Activated naive CD8-positive, alpha-beta T cell treated with anti-CD3 and anti-CD28 coated beads, Interleukin-2, amount 10 ng/mL, durations not matched to agents 7 days and 5 days (primary cell): ENCODE measurements around the gene NNAT. TPM values are rescaled to one million over a fixed set of nuclear protein-coding genes. Genes with fewer than 3 reads are reported as not detected.
A peak's percentile ranks its signal among the peaks of the same experiment; 100 is the strongest.

Experiments
- ATAC-seq: fragments of 150-1000 bp; cut with Tn5 transposase; one replicate; pipeline ENCODE4 v1.10.0; 2021; ENCODE audit warnings: low read depth, moderate library complexity
- POLR2A ChIA-PET: fragments of 350-600 bp; sonication (Branson Sonifier 250); formaldehyde crosslinking; loops from one replicate; lab custom pipeline; 2021; ENCODE audit warnings: antibody characterized with exemption; lab: Charles Lee
- DNase-seq: peaks from one replicate; pipeline ENCODE4 v3.0.0; 2021
- H3K27ac Mint-ChIP-seq: one replicate; pipeline ENCODE4 v1.8.0; 2022; ENCODE audit warnings: mild to moderate bottlenecking, mixed read lengths
- H3K27me3 Mint-ChIP-seq: one replicate; pipeline ENCODE4 v1.8.0; 2022; ENCODE audit warnings: mild to moderate bottlenecking, moderate library complexity, mixed read lengths
- H3K36me3 Mint-ChIP-seq: one replicate; pipeline ENCODE4 v1.8.0; 2021; ENCODE audit warnings: mild to moderate bottlenecking, mixed read lengths
- H3K4me1 Mint-ChIP-seq: one replicate; pipeline ENCODE4 v1.8.0; 2021; ENCODE audit warnings: mixed read lengths
- H3K4me3 Mint-ChIP-seq: one replicate; pipeline ENCODE4 v1.8.0; 2022; ENCODE audit warnings: mild to moderate bottlenecking, moderate library complexity, mixed read lengths
- H3K9me3 Mint-ChIP-seq: one replicate; pipeline ENCODE4 v1.8.0; 2021; ENCODE audit warnings: mixed read lengths
- total RNA-seq, 2 experiments: library from RNA; stranded (reverse); gene quantifications; one replicate each; pipeline ENCODE4 v1.2.3, GENCODE V29; 2021

The NNAT gene
- total RNA-seq, 2 experiments from 2014 or later: 0.58 TPM; not detected in 1

DNA sequence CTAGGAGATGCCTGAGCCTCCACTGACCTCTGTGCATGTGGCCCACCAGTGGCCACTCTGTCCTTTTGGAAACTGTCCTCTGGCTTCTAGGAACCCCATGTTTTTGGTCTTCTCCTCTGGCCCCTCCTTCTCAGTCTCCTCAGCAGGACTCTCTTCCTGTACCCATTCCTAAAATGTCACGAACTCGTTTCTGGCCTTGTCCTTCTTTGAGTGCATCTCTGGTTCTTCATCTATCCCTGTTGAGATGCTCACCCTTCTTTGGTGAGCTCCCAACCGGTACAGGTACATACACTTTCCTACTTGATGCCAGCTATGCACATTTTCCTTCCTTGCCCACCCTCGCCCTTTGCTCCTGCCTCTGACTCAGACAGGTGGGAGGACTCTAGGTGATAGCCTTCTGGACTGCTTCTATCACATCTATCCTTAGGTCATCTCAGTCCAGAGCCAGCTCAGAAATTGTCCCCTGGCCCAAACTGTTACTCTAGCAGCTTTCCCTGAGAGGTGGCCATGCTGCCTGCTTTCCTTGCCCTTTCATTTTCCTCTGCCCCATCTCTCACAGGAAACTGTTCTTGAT is 14.8 kb upstream of the NNAT start:
- ATAC-seq: no peak
- Mint-ChIP-seq H3K4me3 (no peak overlapping the region), H3K27ac (no peak overlapping the region)

DNA sequence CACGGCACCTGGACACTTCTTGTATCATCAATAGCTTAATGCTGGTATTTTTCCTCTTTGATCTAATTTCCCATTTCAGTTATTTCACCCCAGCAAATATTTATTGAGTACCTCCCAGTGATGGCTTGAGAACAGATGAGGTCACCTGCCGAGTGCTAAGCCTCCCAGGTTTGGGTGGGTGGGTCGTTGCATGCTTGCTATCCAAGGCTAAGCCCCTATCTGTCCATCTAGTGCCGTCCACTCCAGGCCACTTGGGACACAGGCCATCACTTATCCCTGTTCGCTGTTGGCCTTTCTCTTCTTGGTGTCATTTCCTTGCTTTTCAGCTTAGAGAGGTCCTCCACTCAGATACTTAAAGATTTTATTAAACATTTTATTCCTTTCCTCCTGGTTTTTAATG is 10.8 kb upstream of the NNAT start:
- H3K4me1 Mint-ChIP-seq: no peaks in the 10 kb centered on the region
- ATAC-seq: no peak

More for the DNA sequence above, 14.8 kb upstream of the NNAT start:
- Mint-ChIP-seq H3K9me3 (no peaks in the 10 kb centered on the region), H3K36me3 (peaks cover 1% of the 10 kb centered on the region), H3K27me3 (no peaks in the 10 kb centered on the region), H3K4me1 (no peaks in the 10 kb centered on the region)
- DNase-seq: no peak
- POLR2A ChIA-PET: no interaction called here

DNA sequence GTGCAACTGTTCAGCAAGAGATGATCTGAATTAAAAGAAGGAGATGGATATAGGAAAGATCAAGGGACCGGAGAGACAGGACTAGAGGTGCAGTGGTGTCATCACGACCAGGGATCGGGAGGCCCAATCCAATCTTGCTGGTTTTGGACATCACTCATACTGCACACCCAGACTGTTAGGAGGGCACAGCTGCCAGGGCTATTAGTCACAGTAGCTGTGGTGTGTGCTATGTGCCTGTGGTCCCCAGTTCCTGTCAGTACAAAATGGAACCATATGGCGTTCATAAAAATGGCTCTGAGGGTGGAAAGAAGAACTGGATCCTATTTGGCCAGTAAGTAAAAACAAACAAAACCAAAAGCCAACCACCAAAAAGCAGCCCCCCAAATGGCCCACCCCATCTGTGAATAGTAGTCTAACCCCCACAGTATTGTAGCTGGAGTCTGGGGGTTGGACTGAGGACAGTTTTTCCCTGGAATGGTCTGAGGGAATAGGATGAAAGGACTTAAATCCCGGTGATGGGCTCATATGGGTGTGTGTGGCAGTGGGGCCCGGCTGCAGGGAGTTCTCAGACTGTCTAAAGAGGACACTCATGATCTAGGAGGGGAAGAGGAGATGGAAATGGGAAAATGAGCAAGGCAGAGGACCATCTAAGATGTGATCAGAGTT is 9.3 kb upstream of the NNAT start:
- Mint-ChIP-seq H3K4me3 (no peak overlapping the region), H3K27me3 (no peaks in the 10 kb centered on the region), H3K9me3 (no peaks in the 10 kb centered on the region), H3K27ac (no peak overlapping the region), H3K4me1 (no peaks in the 10 kb centered on the region), H3K36me3 (peaks cover 4% of the 10 kb centered on the region)
- ATAC-seq (no peak), DNase-seq (no peak)
- POLR2A ChIA-PET: no interaction called here

More for the DNA sequence above, 10.8 kb upstream of the NNAT start:
- no peaks in the 10 kb centered on the region for H3K9me3 Mint-ChIP-seq
- no peak overlapping the region for H3K4me3 Mint-ChIP-seq
- DNase-seq: no peak
- no peak overlapping the region for H3K27ac Mint-ChIP-seq
- H3K27me3 Mint-ChIP-seq: no peaks in the 10 kb centered on the region
- POLR2A ChIA-PET: no interaction called here
- H3K36me3 Mint-ChIP-seq: peaks cover 4% of the 10 kb centered on the region

DNA sequence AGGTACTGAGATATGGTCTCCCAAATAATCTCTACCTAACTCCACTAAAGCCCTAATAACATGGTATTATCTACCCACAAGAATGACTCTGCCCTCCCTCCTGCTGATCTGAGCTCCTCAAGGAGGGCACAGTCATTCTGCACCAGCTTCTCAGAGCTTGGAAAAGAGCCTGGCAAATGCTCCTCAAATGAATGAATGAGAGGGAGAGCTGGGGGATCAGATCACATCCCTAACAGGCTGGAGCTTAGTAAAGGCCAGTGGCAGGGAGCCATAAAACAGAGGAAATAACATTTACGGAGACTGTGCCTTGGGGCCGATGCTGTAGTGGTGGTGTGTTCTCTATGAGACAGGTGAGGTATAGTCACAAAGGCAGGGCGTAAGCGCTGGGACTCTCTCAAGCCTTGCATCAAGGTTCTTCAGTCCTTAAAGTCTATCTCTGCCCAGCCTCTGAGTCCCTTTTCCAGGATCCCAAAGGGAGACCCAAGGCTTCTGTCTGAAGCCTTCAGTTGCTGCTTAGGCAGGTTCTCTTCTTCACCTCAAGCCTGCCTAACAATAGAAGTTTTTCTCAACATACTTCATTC is 7.2 kb upstream of the NNAT start:
- Mint-ChIP-seq H3K9me3 (no peaks in the 10 kb centered on the region), H3K27me3 (no peaks in the 10 kb centered on the region), H3K36me3 (peaks cover 13% of the 10 kb centered on the region), H3K4me1 (no peaks in the 10 kb centered on the region), H3K27ac (no peak overlapping the region), H3K4me3 (no peak overlapping the region)
- POLR2A ChIA-PET: no interaction called here
- ATAC-seq: no peak
- no peak for DNase-seq

DNA sequence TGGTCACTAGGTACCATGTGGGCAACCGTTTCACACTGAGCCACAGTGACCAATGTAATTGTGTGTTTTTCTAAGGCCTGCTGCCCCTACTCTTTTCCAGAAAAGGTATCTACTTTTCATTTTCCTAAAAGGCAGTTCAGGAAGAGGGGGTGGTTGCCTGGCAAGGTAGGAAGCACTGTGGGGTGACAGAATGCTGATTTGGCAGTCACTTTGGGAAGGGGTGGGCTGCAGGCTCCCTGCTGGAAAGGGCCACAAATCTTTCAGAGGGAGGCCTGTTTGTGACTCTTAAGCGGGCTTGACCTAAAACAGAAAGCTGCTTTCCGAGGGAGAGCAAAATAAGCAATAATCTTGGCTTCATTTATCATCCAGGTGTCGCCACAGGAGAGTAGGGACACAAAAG is 5.2 kb upstream of the NNAT start:
- Mint-ChIP-seq H3K4me1 (peaks cover 3% of the 10 kb centered on the region), H3K9me3 (no peaks in the 10 kb centered on the region), H3K4me3 (no peak overlapping the region), H3K36me3 (peaks cover 16% of the 10 kb centered on the region), H3K27ac (no peak overlapping the region), H3K27me3 (no peaks in the 10 kb centered on the region)
- DNase-seq: no peak
- POLR2A ChIA-PET: no interaction called here
- ATAC-seq: no peak

DNA sequence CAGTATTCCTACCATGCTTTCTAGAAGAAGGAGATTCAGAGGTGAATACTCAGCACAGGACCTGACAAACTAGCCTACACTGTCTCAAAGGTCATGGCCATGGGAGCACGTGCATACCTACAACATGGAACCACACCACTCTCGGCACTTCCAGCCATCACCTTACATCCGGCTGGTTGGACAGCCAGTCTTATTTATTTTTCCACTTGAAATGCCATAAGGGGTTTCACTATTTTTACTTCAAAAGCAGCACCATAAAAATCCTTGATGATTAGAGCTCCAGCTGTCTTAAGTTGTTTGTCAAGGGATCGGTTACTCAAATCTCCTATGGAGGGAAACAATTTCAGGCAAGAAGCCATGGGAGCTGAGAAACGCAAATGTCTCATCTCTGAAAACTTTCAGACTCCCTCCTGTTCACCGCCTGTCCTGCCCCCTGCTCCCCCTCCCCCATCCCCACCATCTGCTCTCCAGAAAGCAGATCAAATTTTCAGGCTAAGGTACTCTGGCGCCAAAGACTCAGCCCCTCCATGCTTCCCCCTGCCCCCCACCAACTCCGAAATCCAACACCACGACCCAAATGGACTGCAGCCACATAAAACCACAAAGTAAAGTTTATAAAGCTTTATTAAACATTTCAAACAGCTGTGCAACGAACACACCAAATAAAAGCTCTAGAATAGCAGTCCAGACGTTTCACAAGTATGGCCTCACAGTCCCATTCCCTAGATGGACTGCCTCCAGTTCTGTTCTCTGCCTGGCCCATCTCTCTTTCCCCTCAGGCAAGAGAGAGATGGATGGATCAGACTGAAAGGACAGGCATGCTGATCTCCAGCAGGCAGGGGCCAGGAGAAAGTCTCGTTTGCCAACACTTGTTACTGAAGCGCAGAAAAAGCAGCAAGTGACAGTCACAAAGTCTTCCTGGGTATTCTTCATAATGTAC is 4.0 kb upstream of the NNAT start:
- H3K36me3 Mint-ChIP-seq: peaks cover 14% of the 10 kb centered on the region
- H3K4me1 Mint-ChIP-seq: peaks cover 6% of the 10 kb centered on the region
- ATAC-seq (no peak), DNase-seq (no peak)
- POLR2A ChIA-PET: no interaction called here
- H3K4me3 Mint-ChIP-seq: no peak overlapping the region
- no peaks in the 10 kb centered on the region for H3K9me3 Mint-ChIP-seq
- no peaks in the 10 kb centered on the region for H3K27me3 Mint-ChIP-seq
- no peak overlapping the region for H3K27ac Mint-ChIP-seq

DNA sequence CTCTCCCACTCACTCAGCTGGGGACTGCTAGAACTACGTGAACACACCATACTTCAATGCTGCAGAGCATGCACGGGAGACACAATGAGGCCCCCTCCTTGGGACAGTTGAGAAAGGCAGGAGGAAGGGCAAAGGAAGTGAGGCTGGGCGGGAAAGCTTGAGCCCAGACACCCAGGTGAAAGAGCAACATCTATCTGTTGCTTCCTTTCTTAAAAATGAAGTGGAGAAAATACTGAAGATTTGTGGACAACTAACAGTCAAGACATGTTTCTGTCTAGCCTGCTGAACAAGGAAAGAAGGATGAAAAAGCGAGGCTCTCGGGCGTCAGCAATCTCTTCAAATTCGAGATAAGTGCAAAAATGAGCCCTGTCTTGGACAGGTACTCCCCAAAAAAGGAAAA is 3.0 kb upstream of the NNAT start:
- no peak overlapping the region for H3K4me3 Mint-ChIP-seq
- POLR2A ChIA-PET: no interaction called here

DNA sequence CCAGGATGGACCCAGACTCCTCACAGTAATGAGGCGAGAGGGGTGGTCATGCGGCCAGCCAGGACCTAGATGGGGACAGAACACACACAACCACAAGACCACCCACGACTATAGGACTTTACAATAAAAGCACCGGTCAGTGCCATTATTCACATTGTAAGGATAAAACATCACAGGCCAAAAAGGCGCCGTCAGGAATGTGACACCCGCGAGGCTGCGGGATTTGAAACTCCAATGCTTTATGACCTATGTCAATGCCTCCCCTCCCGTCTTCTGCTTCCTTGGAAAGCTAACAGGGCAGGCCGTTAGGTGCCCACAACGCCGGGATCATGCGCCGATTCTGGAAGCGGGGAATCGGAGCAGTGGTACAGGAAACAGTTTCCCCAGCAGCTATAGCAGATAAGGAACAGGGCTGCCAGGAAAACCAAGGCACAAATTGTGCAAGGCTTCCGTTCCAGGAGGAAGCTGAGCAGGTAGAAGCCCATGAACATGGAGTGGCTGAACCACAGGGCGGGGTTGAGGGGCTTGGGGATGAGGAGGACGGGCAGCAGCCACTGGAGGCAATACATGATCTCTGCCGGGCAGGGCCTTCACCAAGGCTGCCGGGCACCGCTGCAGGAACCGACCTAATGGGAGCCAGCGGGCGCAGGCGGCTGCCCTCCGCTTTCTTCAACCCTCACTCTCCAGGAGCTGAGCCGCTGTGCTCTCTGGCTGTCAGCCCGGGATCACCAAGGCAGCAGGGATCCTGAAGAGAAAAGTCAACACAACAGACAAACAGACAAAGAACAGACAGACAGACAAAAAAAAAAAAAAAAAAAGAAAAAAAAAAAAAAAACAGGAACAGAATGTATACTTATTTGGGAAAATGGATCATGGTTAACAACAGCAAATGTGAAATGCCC is 2.2 kb upstream of the NNAT start:
- Mint-ChIP-seq H3K27ac (no peak overlapping the region), H3K4me3 (no peak overlapping the region), H3K4me1 (peaks cover 8% of the 10 kb centered on the region), H3K9me3 (no peaks in the 10 kb centered on the region), H3K36me3 (peaks cover 14% of the 10 kb centered on the region), H3K27me3 (no peaks in the 10 kb centered on the region)
- no peak for ATAC-seq
- POLR2A ChIA-PET: interaction anchor here (1.2 kb wide), 1 partner anchor 323 kb away, joined by 4 read pairs; no protein-coding TSS in a partner anchor
- no peak for DNase-seq

More for the DNA sequence above, 3.0 kb upstream of the NNAT start:
- Mint-ChIP-seq H3K4me1 (peaks cover 6% of the 10 kb centered on the region), H3K27ac (peak overlapping the region; percentile 8), H3K36me3 (peaks cover 12% of the 10 kb centered on the region), H3K9me3 (no peaks in the 10 kb centered on the region), H3K27me3 (no peaks in the 10 kb centered on the region)
- ATAC-seq (no peak), DNase-seq (no peak)

DNA sequence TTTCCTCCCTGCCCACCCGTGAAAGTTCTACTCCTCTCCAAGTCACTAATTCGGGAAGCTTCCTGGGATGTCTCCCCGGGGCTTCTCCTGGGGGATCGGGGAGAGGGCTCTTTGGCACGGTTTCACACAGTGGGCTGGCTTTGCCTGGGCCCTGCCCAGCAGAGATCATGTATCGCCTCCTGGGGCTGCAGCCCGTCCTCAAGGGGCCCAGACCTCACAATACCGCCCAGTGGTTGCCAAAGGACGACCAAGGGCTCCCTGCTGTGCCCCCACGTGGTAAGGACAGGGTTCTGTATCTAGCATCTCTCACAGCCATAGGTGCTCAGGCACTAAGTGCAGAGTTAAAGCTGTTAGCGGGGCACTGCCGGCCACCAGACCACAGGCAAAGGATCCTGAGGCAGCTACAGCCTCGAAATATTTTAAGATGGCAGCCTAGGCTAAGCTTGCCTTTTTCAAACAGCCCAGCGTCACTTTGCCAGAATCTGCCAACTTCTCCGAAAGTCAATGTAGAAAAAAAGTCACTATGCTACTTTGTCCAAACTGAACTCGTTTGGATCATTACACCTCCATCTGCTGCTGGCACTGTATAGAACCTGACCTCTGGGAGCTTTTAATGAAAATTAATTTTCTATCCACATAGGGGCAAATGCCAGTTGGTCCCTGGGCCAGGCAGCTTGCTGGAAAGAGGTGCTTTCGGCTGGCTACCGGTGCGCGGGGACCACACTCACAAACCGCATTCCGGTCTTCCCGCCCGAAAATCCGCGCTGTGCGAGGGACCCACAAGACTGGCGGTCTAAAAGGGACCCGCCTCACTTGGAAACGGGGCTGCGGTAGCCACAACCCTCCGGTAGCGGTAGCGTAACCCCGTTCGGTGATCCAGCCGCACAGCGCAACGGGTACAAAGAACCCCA is 1.3 kb upstream of the NNAT start:
- no peaks in the 10 kb centered on the region for H3K27me3 Mint-ChIP-seq
- H3K4me3 Mint-ChIP-seq: peak overlapping the region; percentile 67
- peaks cover 13% of the 10 kb centered on the region for H3K4me1 Mint-ChIP-seq
- H3K27ac Mint-ChIP-seq: no peak overlapping the region
- H3K9me3 Mint-ChIP-seq: no peaks in the 10 kb centered on the region
- ATAC-seq (no peak), DNase-seq (no peak)
- H3K36me3 Mint-ChIP-seq: peaks cover 14% of the 10 kb centered on the region
- POLR2A ChIA-PET: interaction anchor here (1.2 kb wide), 1 partner anchor 324 kb away, joined by 4 read pairs; no protein-coding TSS in a partner anchor

DNA sequence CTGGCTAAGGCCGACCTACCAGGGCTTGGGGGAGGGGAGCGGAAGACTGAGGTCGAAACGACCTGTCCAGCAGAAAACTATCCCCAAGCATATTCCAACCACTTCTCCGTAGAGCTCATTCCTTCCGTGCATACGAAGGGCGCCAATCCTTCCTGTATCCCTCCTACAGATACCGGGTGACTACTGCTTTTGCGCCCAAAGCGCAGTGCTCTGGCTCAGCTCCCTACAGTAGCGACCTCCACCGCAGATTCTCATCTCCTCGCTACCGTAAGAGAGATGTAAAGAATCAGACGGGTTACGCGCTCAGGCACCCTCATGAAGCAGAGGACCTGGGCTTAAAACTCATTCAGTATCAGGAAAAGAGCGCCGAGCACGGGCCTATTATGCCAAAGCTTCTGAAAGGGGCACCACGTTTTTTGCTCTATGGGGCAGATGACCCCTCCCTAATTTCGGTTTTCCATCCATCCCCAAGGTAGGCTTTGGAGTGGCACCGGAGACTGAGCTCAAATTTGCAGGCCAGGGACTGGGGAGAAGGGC is 563 bp upstream of the NNAT start:
- H3K9me3 Mint-ChIP-seq: no peaks in the 10 kb centered on the region
- POLR2A ChIA-PET: interaction anchor here (1.2 kb wide), 1 partner anchor 325 kb away, joined by 4 read pairs; no protein-coding TSS in a partner anchor
- H3K4me3 Mint-ChIP-seq: peak overlapping the region; percentile 67
- H3K27ac Mint-ChIP-seq: peak overlapping the region; percentile 11
- no peaks in the 10 kb centered on the region for H3K27me3 Mint-ChIP-seq
- ATAC-seq (no peak), DNase-seq (no peak)
- peaks cover 14% of the 10 kb centered on the region for H3K36me3 Mint-ChIP-seq
- peaks cover 20% of the 10 kb centered on the region for H3K4me1 Mint-ChIP-seq

DNA sequence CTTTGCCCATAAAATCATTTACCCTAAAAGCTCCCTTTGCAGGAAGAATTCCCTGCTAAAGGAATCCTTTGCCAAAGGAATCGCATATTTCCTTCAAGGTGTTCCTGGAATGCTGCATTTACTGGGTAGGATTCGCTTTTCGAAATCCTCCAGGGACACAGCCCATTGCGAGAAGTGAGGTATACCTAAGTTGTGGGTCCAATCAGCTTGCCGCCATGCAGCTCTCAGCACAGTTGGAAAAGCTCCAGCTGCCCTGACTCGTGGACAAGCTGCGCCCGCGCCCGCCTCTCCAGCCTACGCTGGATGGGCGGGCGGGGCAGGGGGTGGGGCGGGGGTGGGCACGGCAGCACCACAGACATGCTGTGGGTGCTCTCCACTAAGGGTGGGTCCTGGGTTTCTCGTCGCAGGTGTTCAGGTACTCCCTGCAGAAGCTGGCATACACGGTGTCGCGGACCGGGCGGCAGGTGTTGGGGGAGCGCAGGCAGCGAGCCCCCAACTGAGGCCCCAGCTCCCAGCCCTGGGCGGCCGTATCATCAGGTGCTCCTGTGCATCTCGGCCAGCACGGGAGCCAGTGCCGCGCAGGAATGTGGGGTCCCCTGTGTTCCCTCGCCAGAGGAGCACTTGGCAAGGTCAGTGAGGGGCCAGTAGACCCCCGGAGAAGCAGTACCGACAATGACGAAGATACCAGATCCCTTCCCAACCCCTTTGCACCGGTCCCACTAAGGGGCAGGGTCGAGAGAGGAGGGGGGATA is 1.4 kb downstream of the NNAT start:
- Mint-ChIP-seq H3K27me3 (no peaks in the 10 kb centered on the region), H3K36me3 (peaks cover 12% of the 10 kb centered on the region), H3K4me3 (no peak overlapping the region), H3K4me1 (peaks cover 34% of the 10 kb centered on the region), H3K9me3 (no peaks in the 10 kb centered on the region), H3K27ac (no peak overlapping the region)
- ATAC-seq: no peak
- DNase-seq: no peak
- POLR2A ChIA-PET: no interaction called here
